ENCODE results near the gene LEKR1.

DNA sequence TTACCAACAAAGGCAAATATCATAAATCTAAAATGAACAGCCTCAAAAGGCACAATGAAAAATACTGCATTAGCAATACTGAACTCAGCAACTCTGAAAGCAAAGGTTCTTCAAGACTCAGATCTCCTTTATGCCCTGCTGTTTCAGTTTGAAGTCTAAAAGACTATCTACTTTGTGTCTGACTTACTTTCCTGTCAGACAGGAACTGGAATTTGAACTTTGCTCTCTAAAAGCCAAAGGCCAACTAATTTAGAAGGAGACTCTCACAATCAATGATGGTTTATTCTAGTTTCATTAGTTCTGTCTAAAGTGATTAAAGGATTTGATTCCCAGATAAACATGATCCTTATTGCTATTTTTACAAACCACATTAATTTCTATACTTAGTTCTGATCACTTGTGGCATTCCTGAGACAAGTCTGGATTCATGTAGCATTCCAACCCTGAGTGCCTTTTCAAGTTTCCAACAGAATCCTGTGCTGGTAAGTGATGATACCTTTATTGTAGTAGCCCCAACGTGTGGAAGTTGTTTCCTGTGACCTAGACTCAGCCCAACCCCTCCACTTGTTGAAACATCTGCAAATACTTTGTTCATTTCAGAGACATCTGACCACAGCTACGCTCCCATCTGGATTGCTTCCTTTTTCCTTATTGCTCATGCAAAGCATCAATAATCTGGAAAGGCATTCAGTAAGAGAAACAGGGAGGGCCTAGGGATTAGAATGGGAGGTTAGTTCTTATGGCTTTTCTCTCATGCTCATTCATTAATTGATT is 14.9 kb upstream of the LEKR1 start:
- no peak for TF ChIP-seq EZH2 (IDR thresholded peaks at IDR 0.05)
- TF ChIP-seq POLR2AphosphoS5 (IDR thresholded peaks at IDR 0.05; ENCODE audit: borderline replicate concordance, low read depth, low read length): no peak

Data from SK-N-MC (cell line).